Endothelial cell of umbilical vein (primary cell): ENCODE results near the gene NCLN. TPM values are rescaled to one million over a fixed set of nuclear protein-coding genes. Genes with fewer than 3 reads are reported as not detected.

Source experiments
- BruUV-seq: library from RNA; stranded (reverse); fragments of 400-500 nt; replicated peaks from 2 replicates; lab custom pipeline; 2021; lab: Mats Ljungman, UMichigan
- CTCF ChIA-PET: fragments of 300-600, 350-600 bp; sonication (Branson Sonifier 250); formaldehyde crosslinking; loops from one replicate; lab custom pipeline; 2021; ENCODE audit warnings: antibody characterized with exemption, inconsistent platforms; lab: Charles Lee
- POLR2A ChIA-PET: fragments of 300-600, 350-600 bp; sonication (Branson Sonifier 250); formaldehyde crosslinking; loops from one replicate; lab custom pipeline; 2021; ENCODE audit warnings: antibody characterized with exemption, inconsistent platforms; lab: Charles Lee
- DNase-seq: peaks from one replicate; pipeline ENCODE4 v3.0.0-alpha.2; 2011; ENCODE audit warnings: low read depth, low spot score
- FAIRE-seq: peaks from 2 replicates; lab custom pipeline; 2011; peaks lifted over from hg19 to GRCh38; lab: Jason Lieb, UNC
- H2AFZ ChIP-seq: 2 replicates; pipeline ENCODE4 v1.6.0; 2012; ENCODE audit warnings: low read depth, low read length, control low read depth, inconsistent platforms
- H3K27ac ChIP-seq: 2 replicates; pipeline ENCODE4 v1.5.1; 2011; ENCODE audit warnings: low read depth, mild to moderate bottlenecking, control low read depth, low read length, moderate library complexity; ENCODE audit not compliant: insufficient read depth
- H3K27me3 ChIP-seq, 2 experiments: 2 replicates each; pipeline versions ENCODE4 v1.6.0 to v1.6.1; 2011; ENCODE audit warnings: low read length in 2 of 2, mixed read lengths in 1 of 2; ENCODE audit not compliant: control insufficient read depth in 2 of 2, insufficient read depth in 2 of 2
- H3K36me3 ChIP-seq, 2 experiments: 2 replicates in 1 of 2; 3 replicates in 1 of 2; pipeline ENCODE4 v1.5.1; 2011; ENCODE audit warnings: low read length in 2 of 2, mild to moderate bottlenecking in 1 of 2, moderate library complexity in 1 of 2; ENCODE audit not compliant: control insufficient read depth in 2 of 2, insufficient read depth in 2 of 2; ENCODE audit errors: extremely low read depth in 1 of 2
- H3K4me1 ChIP-seq: 3 replicates; pipeline ENCODE4 v1.5.1; 2011; ENCODE audit warnings: mild to moderate bottlenecking, low read length; ENCODE audit not compliant: control insufficient read depth, insufficient read depth; ENCODE audit errors: extremely low read depth
- H3K4me2 ChIP-seq: 2 replicates; pipeline ENCODE4 v1.6.1; 2011; ENCODE audit warnings: low read length, control low read depth, mixed read lengths; ENCODE audit not compliant: insufficient read depth
- H3K4me3 ChIP-seq, 3 experiments: fragments of 200-600 bp in 1 of 3; sonication (generic), shearing (Covaris generic) in 1 of 3; replicated peaks in 1 of 3; 2 replicates each; pipeline ENCODE4 v1.5.1; 2011 to 2016; ENCODE audit warnings: control low read depth in 3 of 3, low read length in 3 of 3, mild to moderate bottlenecking in 2 of 3, inconsistent platforms in 1 of 3, low read depth in 1 of 3, moderate library complexity in 1 of 3; ENCODE audit not compliant: insufficient read depth in 1 of 3
- H3K79me2 ChIP-seq: 2 replicates; pipeline ENCODE4 v1.6.0; 2012; ENCODE audit warnings: low read length, inconsistent platforms; ENCODE audit not compliant: control insufficient read depth, insufficient read depth
- H3K9ac ChIP-seq: replicated peaks from 2 replicates; pipeline ENCODE3; 2011; ENCODE audit warnings: low read length, control low read depth; ENCODE audit not compliant: insufficient read depth; ENCODE audit errors: extremely low read depth
- H3K9me1 ChIP-seq: replicated peaks from 3 replicates; pipeline ENCODE4 v1.6.0; 2011; ENCODE audit warnings: mild to moderate bottlenecking, low read length; ENCODE audit not compliant: control insufficient read depth, insufficient read depth; ENCODE audit errors: extremely low read depth
- H3K9me3 ChIP-seq: replicated peaks from 2 replicates; pipeline ENCODE4 v1.5.1; 2012; ENCODE audit warnings: low read length, inconsistent platforms; ENCODE audit not compliant: control insufficient read depth, insufficient read depth
- H4K20me1 ChIP-seq: replicated peaks from 2 replicates; pipeline ENCODE3; 2011; ENCODE audit warnings: mild to moderate bottlenecking, low read length; ENCODE audit not compliant: control insufficient read depth, insufficient read depth; ENCODE audit errors: extremely low read depth
- CTCF ChIP-seq, 2 donors: IDR thresholded peaks; 1 replicate in 1 of 2; 2 replicates in 1 of 2; pipeline ENCODE4 v1.5.1; 2011; ENCODE audit warnings: low read length in 2 of 2, mild to moderate bottlenecking in 2 of 2, moderate library complexity in 2 of 2, control low read depth in 1 of 2, inconsistent platforms in 1 of 2, low read depth in 1 of 2; ENCODE audit not compliant: insufficient read depth in 1 of 2; ENCODE audit errors: extremely low read depth in 1 of 2
- EZH2 ChIP-seq: IDR thresholded peaks from 2 replicates; pipeline ENCODE4 v1.6.1; 2012; ENCODE audit warnings: borderline replicate concordance, low read depth, mild to moderate bottlenecking, moderate library complexity, low read length, inconsistent platforms; ENCODE audit not compliant: severe bottlenecking
- FOS ChIP-seq: IDR thresholded peaks from 2 replicates; pipeline ENCODE4 v1.6.1; 2011; ENCODE audit warnings: mild to moderate bottlenecking, low read length, moderate library complexity, borderline replicate concordance; ENCODE audit not compliant: insufficient read depth
- GATA2 ChIP-seq: IDR thresholded peaks from 2 replicates; pipeline ENCODE4 v1.7.0; 2011; ENCODE audit warnings: low read depth, mild to moderate bottlenecking, moderate library complexity, mixed read lengths, low read length; ENCODE audit not compliant: insufficient read length, insufficient read depth
- JUN ChIP-seq: IDR thresholded peaks from 2 replicates; pipeline ENCODE4 v1.6.1; 2011; ENCODE audit warnings: borderline replicate concordance, low read depth; ENCODE audit not compliant: insufficient read length, insufficient read depth
- MAX ChIP-seq: IDR thresholded peaks from 2 replicates; pipeline ENCODE4 v1.6.1; 2011; ENCODE audit not compliant: insufficient read depth, insufficient read length
- POLR2A ChIP-seq: IDR thresholded peaks from 2 replicates; pipeline ENCODE4 v1.6.1; 2012; ENCODE audit warnings: low read depth, mild to moderate bottlenecking, control low read depth, low read length
- POLR2AphosphoS5 ChIP-seq: IDR thresholded peaks from 2 replicates; pipeline ENCODE4 v1.6.1; 2012; ENCODE audit warnings: low read depth, mild to moderate bottlenecking, control low read depth, low read length, moderate library complexity; ENCODE audit not compliant: insufficient read depth
- dilution Hi-C: fragments of 300-500 bp; cut with MboI; formaldehyde crosslinking; loops from one replicate; pipeline ENCODE4 v1.15.0; 2019; ENCODE audit warnings: low sequenced_read_pairs; ENCODE audit not compliant: extremely low pct_ligation_motif_present
- intact Hi-C: fragments of 100-400 bp; cut with micrococcal nuclease; formaldehyde crosslinking; loops from one replicate; pipeline ENCODE4 v1.10.0; 2022
- polyA plus RNA-seq, 4 experiments: library from polyadenylated mRNA; depleted of rRNA in 3 of 4; stranded (reverse) in 3 of 4; unstranded in 1 of 4; fragments of >200 nt; gene quantifications; 2 replicates each; pipeline versions ENCODE4 v1.2.1 to v1.2.3, GENCODE V29; 2011 to 2012; ENCODE audit warnings: missing spikeins in 1 of 4
- total RNA-seq: library from RNA; stranded (reverse); gene quantifications from 2 replicates; pipeline ENCODE4 v1.2.3, GENCODE V29; 2021

NCLN gene
- total and polyA plus RNA-seq, 2 donors (not counting 3 experiments of a cell fraction or from before 2014, with no cell fraction given): 97.2 to 102 TPM

- Histone ChIP-seq H3K9ac (no peak overlapping the region), H3K27ac (no peak overlapping the region), H3K9me3 (no peaks in the 10 kb centered on the region), H2AFZ (no peak overlapping the region), H3K79me2 (peaks cover 57% of the 10 kb centered on the region), H3K4me1 (peaks cover 9% of the 10 kb centered on the region), H3K27me3 (no peaks in the 10 kb centered on the region), H3K9me1 (no peaks in the 10 kb centered on the region), H3K36me3 (peaks cover 0 to 4% of the 10 kb centered on the region in 2 experiments), H3K4me3 (no peak overlapping the region), H3K4me2 (no peak overlapping the region), H4K20me1 (no peaks in the 10 kb centered on the region)
- ChIA-PET POLR2A (no interaction called here), CTCF (no interaction called here)
- intact Hi-C loops: no loop called here
- DNase-seq (no peak), FAIRE-seq (no peak)
- BruUV-seq: no TSS peak
- dilution Hi-C loops: no loop called here
- TF ChIP-seq EZH2 (no peak), CTCF (IDR thresholded peaks at IDR 0.05; ENCODE audit: extremely low read depth in 1 of 2, insufficient read depth in 1 of 2, low read depth in 1 of 2, low read length in 2 of 2) (no peak), GATA2 (no peak), POLR2A (no peak), FOS (no peak), JUN (no peak), POLR2AphosphoS5 (no peak), MAX (no peak)
Measured at GRCh38 chr19:3189702-3190469, 4.2 kb downstream of the NCLN start.
